ENCODE data around the gene RENBP.

Gene RENBP

GRCh38 chrX:153934148-153934761, 10.2 kb downstream of the RENBP start:
- POLR2A ChIA-PET: interaction anchor here (0.8 to 2.1 kb wide), 3 partner anchors 9 to 140 kb away, joined by 3 to 8 read pairs (median 3); partner anchors contain the start of genes IDH3G and SSR4
- no peak for DNase-seq (ENCODE audit: low read depth, low spot score)
- TF ChIP-seq, protein P1, sequence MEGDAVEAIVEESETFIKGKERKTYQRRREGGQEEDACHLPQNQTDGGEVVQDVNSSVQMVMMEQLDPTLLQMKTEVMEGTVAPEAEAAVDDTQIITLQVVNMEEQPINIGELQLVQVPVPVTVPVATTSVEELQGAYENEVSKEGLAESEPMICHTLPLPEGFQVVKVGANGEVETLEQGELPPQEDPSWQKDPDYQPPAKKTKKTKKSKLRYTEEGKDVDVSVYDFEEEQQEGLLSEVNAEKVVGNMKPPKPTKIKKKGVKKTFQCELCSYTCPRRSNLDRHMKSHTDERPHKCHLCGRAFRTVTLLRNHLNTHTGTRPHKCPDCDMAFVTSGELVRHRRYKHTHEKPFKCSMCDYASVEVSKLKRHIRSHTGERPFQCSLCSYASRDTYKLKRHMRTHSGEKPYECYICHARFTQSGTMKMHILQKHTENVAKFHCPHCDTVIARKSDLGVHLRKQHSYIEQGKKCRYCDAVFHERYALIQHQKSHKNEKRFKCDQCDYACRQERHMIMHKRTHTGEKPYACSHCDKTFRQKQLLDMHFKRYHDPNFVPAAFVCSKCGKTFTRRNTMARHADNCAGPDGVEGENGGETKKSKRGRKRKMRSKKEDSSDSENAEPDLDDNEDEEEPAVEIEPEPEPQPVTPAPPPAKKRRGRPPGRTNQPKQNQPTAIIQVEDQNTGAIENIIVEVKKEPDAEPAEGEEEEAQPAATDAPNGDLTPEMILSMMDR (IDR thresholded peaks at IDR 0.05; ENCODE audit: insufficient read depth, low read length, missing control alignments): no peak

GRCh38 chrX:153933748-153934147, 10.7 kb downstream of the RENBP start:
- peak overlapping the region; percentile 68 for H3K4me3 ChIP-seq (ENCODE audit: low read depth, low read length)
- CTCF ChIA-PET: interaction anchor here (0.8 to 3.4 kb wide), 3 partner anchors 11 to 173 kb away, joined by 3 to 24 read pairs (median 4); no protein-coding TSS in a partner anchor
- TF ChIP-seq, protein P1 (IDR thresholded peaks at IDR 0.05; ENCODE audit: insufficient read depth, low read length, missing control alignments): no peak
- DNase-seq (ENCODE audit: low read depth, low spot score): no peak
- POLR2A ChIA-PET: interaction anchor here (0.8 to 2.1 kb wide), 3 partner anchors 8 to 139 kb away, joined by 3 to 8 read pairs (median 3); partner anchors contain the start of genes IDH3G and SSR4

More at GRCh38 chrX:153934148-153934761, 10.2 kb downstream of the RENBP start:
- CTCF ChIA-PET: interaction anchor here (0.8 to 3.4 kb wide), 4 partner anchors 11 to 174 kb away, joined by 3 to 24 read pairs (median 4); no protein-coding TSS in a partner anchor
- peak overlapping the region; percentile 68 for H3K4me3 ChIP-seq (ENCODE audit: low read depth, low read length)

- no peak for DNase-seq (ENCODE audit: low read depth, low spot score)
- TF ChIP-seq, protein P1 (IDR thresholded peaks at IDR 0.05; ENCODE audit: insufficient read depth, low read length, missing control alignments): no peak
- POLR2A ChIA-PET: no interaction called here
- CTCF ChIA-PET: interaction anchor here (0.6 to 3.4 kb wide), 3 partner anchors 14 to 448 kb away, joined by 3 to 24 read pairs (median 6); partner anchors contain the start of gene PLXNB3
- no peak overlapping the region for H3K4me3 ChIP-seq (ENCODE audit: low read depth, low read length)
Observed at GRCh38 chrX:153932220-153932915, 12.1 kb downstream of the RENBP start.

DNA sequence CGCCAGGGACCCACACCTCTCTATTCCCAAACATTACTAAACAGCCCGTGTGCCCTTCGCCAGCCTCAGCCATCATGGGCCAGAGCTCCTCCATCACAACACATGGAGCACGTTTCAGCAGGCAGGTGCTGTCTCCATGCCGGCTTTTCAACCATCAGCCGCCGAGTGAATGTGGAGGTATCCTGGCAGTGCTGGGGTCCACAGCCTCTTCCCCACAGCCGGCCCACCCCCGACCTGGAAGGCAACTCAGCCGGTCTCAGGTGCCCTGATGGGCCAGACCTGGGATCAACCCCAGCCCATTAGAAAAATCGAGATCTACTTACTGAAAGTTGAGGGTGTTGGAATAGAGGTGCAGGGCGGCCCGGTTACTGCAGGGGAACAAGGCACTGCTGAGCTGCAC, 12.7 kb downstream of the RENBP start:
- no peak for DNase-seq (ENCODE audit: low read depth, low spot score)
- TF ChIP-seq, protein P1 (IDR thresholded peaks at IDR 0.05; ENCODE audit: insufficient read depth, low read length, missing control alignments): no peak
- POLR2A ChIA-PET: no interaction called here
- no peak overlapping the region for H3K4me3 ChIP-seq (ENCODE audit: low read depth, low read length)
- CTCF ChIA-PET: interaction anchor here (1.0 to 1.5 kb wide), 2 partner anchors 22 to 168 kb away, joined by 3 to 6 read pairs; partner anchors contain the start of gene PLXNB3

GRCh38 chrX:153931151-153931550, 13.3 kb downstream of the RENBP start:
- TF ChIP-seq, protein P1 (IDR thresholded peaks at IDR 0.05; ENCODE audit: insufficient read depth, low read length, missing control alignments): no peak
- no peak for DNase-seq (ENCODE audit: low read depth, low spot score)
- POLR2A ChIA-PET: no interaction called here
- CTCF ChIA-PET: interaction anchor here (1.0 kb wide), 1 partner anchor 23 kb away, joined by 3 read pairs; no protein-coding TSS in a partner anchor
- no peak overlapping the region for H3K4me3 ChIP-seq (ENCODE audit: low read depth, low read length)

Data from AG04449 (cell line).